ENCODE data around the gene GTF2H4. TPM values are rescaled to one million over a fixed set of nuclear protein-coding genes. Genes with fewer than 3 reads are reported as not detected.
"Not testable (repeated sequence)": the region's sequence is repeated elsewhere in the genome, so short reads cannot be mapped to it uniquely, and the experiment has no call there.

GTF2H4 gene
- total RNA-seq, 1 donor from 2014 or later, result 29.2 TPM

DNA sequence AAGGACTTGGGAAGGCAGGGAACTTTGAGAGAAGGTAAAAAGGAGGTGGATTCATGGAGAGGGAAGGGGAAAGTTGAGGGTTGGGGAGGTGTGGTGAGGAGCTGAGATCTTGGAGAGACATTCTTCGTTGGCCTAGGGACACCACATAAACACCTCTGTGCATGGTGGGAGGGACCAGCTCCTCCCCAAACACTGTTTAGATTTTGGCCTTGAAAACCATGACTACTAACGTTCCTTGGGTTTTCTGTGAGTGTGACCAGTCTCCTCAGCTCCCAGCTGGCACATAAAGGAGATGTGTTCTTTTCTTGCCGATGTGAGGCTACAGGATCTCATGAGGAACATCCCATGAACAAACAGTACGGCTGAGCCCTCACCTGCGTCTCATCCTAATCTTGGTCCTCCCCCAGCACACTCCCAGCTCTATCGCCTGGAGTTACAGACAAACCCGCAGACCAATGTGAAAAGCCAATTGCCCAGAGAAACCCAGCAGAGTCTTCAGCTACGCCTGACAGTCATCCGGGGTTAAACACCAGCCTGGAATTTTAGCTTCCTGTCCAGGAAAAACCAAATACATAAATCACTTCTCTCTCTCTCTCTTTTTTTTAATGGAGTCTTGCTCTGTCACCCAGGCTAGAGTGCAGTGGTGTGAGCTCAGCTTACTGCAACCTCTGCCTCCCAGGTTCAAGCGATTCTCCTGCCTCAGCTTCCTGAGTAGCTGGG, 45.7 kb upstream of the GTF2H4 start:
- H3K4me3 ChIP-seq, result no peak overlapping the region
- H3K4me1 ChIP-seq, result peaks cover 5% of the 10 kb centered on the region
- H3K9me3 ChIP-seq (ENCODE audit: low read depth), result no peaks in the 10 kb centered on the region
- peaks cover 10% of the 10 kb centered on the region for H3K27me3 Mint-ChIP-seq (ENCODE audit: insufficient read depth, low read depth)
- H3K27me3 ChIP-seq, result no peaks in the 10 kb centered on the region
- no peak for TF ChIP-seq EZH2phosphoT487 (IDR thresholded peaks at IDR 0.05)
- TF ChIP-seq EZH2 (IDR thresholded peaks at IDR 0.05), result no peak
- TF ChIP-seq CTCF (IDR thresholded peaks at IDR 0.05), result no peak
- peaks cover 6% of the 10 kb centered on the region for H3K36me3 Mint-ChIP-seq
- H3K4me1 Mint-ChIP-seq, result peaks cover 10% of the 10 kb centered on the region
- no peaks in the 10 kb centered on the region for H3K36me3 ChIP-seq
- no peaks in the 10 kb centered on the region for H3K79me2 ChIP-seq (ENCODE audit: low read depth)
- no peak overlapping the region for H2AFZ ChIP-seq (replicated peaks)
- peaks cover 32% of the 10 kb centered on the region for H3K9me3 Mint-ChIP-seq
- no peaks in the 10 kb centered on the region for H4K20me1 ChIP-seq (ENCODE audit: low read depth)
- H3K27ac ChIP-seq, result no peak overlapping the region
- no peak overlapping the region for H3K4me3 Mint-ChIP-seq
- H3K27ac Mint-ChIP-seq, result peak overlapping the region; percentile 16
- DNase-seq (ENCODE audit: low spot score), result no peak
- no peak overlapping the region for H3K9ac ChIP-seq
- H3F3A ChIP-seq (ENCODE audit: low read depth), result no peaks in the 10 kb centered on the region
- no peak overlapping the region for H3K4me2 ChIP-seq

GRCh38 chr6:30864325-30864724, 43.7 kb upstream of the GTF2H4 start:
- H3K27ac Mint-ChIP-seq, result no peak overlapping the region
- no peak overlapping the region for H3K4me3 Mint-ChIP-seq
- peaks cover 10% of the 10 kb centered on the region for H3K9me3 ChIP-seq (ENCODE audit: low read depth)
- peaks cover 12% of the 10 kb centered on the region for H3K27me3 Mint-ChIP-seq (ENCODE audit: insufficient read depth, low read depth)
- TF ChIP-seq EZH2phosphoT487 (IDR thresholded peaks at IDR 0.05) (no peak), CTCF (IDR thresholded peaks at IDR 0.05) (no peak)
- peaks cover 7% of the 10 kb centered on the region for H3K36me3 Mint-ChIP-seq
- no peaks in the 10 kb centered on the region for H3K4me1 ChIP-seq
- no peaks in the 10 kb centered on the region for H3K27me3 ChIP-seq
- no peak overlapping the region for H3K9ac ChIP-seq
- no peaks in the 10 kb centered on the region for H3K4me1 Mint-ChIP-seq
- H4K20me1 ChIP-seq (ENCODE audit: low read depth), result no peaks in the 10 kb centered on the region
- no peak overlapping the region for H3K4me2 ChIP-seq
- DNase-seq (ENCODE audit: low spot score), result no peak
- H3K4me3 ChIP-seq, result no peak overlapping the region
- H2AFZ ChIP-seq (replicated peaks), result no peak overlapping the region
- H3K79me2 ChIP-seq (ENCODE audit: low read depth), result no peaks in the 10 kb centered on the region
- H3K27ac ChIP-seq, result no peak overlapping the region
- no peaks in the 10 kb centered on the region for H3K36me3 ChIP-seq
- no peaks in the 10 kb centered on the region for H3F3A ChIP-seq (ENCODE audit: low read depth)
- H3K9me3 Mint-ChIP-seq, result peaks cover 37% of the 10 kb centered on the region

GRCh38 chr6:30869241-30869749, 38.7 kb upstream of the GTF2H4 start:
- Mint-ChIP-seq H3K27me3 (ENCODE audit: insufficient read depth, low read depth) (peaks cover 12% of the 10 kb centered on the region), H3K9me3 (peaks cover 51% of the 10 kb centered on the region)
- H3K27ac Mint-ChIP-seq; H3K27me3 ChIP-seq; H3K27ac ChIP-seq; H3K4me3 ChIP-seq; H3K36me3 ChIP-seq; H3F3A ChIP-seq (ENCODE audit: low read depth); H3K4me1 ChIP-seq; H3K4me3 Mint-ChIP-seq; DNase-seq (ENCODE audit: low spot score); H3K36me3 Mint-ChIP-seq; H3K4me1 Mint-ChIP-seq; H3K79me2 ChIP-seq (ENCODE audit: low read depth); H3K4me2 ChIP-seq; H2AFZ ChIP-seq (replicated peaks); H4K20me1 ChIP-seq (ENCODE audit: low read depth); H3K9ac ChIP-seq: not testable (repeated sequence)
- peaks cover 21% of the 10 kb centered on the region for H3K9me3 ChIP-seq (ENCODE audit: low read depth)

- H3K36me3 Mint-ChIP-seq, result peaks cover 6% of the 10 kb centered on the region
- DNase-seq (ENCODE audit: low spot score), result no peak
- TF ChIP-seq EZH2 (IDR thresholded peaks at IDR 0.05) (no peak), CTCF (IDR thresholded peaks at IDR 0.05) (no peak), EZH2phosphoT487 (IDR thresholded peaks at IDR 0.05) (no peak)
Observed at GRCh38 chr6:30870546-30870945, 37.5 kb upstream of the GTF2H4 start.

More at GRCh38 chr6:30870546-30870945, 37.5 kb upstream of the GTF2H4 start:
- peaks cover 21% of the 10 kb centered on the region for H3K9me3 ChIP-seq (ENCODE audit: low read depth)
- no peak overlapping the region for H2AFZ ChIP-seq (replicated peaks)
- no peaks in the 10 kb centered on the region for H4K20me1 ChIP-seq (ENCODE audit: low read depth)
- no peaks in the 10 kb centered on the region for H3K4me1 Mint-ChIP-seq
- H3K4me1 ChIP-seq, result no peaks in the 10 kb centered on the region
- no peaks in the 10 kb centered on the region for H3K36me3 ChIP-seq
- H3K79me2 ChIP-seq (ENCODE audit: low read depth), result no peaks in the 10 kb centered on the region
- no peaks in the 10 kb centered on the region for H3K27me3 ChIP-seq
- H3K4me3 Mint-ChIP-seq, result no peak overlapping the region
- H3F3A ChIP-seq (ENCODE audit: low read depth), result no peaks in the 10 kb centered on the region
- H3K4me2 ChIP-seq, result no peak overlapping the region
- H3K27ac ChIP-seq, result no peak overlapping the region
- H3K9ac ChIP-seq, result no peak overlapping the region
- H3K27ac Mint-ChIP-seq, result no peak overlapping the region
- no peak overlapping the region for H3K4me3 ChIP-seq
- H3K9me3 Mint-ChIP-seq, result peaks cover 51% of the 10 kb centered on the region
- H3K27me3 Mint-ChIP-seq (ENCODE audit: insufficient read depth, low read depth), result peaks cover 7% of the 10 kb centered on the region
